ENCODE data around the gene CYP3A4.

GRCh38 chr7:99808766-99809165 is 24.8 kb upstream of the CYP3A4 start:
- TF ChIP-seq CTCF (IDR thresholded peaks at IDR 0.05; ENCODE audit: low read length) = no peak
- TF ChIP-seq EZH2phosphoT487 (IDR thresholded peaks at IDR 0.05; ENCODE audit: low read length) = no peak
